LoVo (cell line): ENCODE measurements around the gene LIAS.
"Not testable (repeated sequence)": the region's sequence is repeated elsewhere in the genome, so short reads cannot be mapped to it uniquely, and the experiment has no call there.

Source experiments
- DNase-seq: peaks from one replicate; pipeline ENCODE4 v3.0.0-alpha.2; 2016; ENCODE audit warnings: low spot score

Gene LIAS

DNA sequence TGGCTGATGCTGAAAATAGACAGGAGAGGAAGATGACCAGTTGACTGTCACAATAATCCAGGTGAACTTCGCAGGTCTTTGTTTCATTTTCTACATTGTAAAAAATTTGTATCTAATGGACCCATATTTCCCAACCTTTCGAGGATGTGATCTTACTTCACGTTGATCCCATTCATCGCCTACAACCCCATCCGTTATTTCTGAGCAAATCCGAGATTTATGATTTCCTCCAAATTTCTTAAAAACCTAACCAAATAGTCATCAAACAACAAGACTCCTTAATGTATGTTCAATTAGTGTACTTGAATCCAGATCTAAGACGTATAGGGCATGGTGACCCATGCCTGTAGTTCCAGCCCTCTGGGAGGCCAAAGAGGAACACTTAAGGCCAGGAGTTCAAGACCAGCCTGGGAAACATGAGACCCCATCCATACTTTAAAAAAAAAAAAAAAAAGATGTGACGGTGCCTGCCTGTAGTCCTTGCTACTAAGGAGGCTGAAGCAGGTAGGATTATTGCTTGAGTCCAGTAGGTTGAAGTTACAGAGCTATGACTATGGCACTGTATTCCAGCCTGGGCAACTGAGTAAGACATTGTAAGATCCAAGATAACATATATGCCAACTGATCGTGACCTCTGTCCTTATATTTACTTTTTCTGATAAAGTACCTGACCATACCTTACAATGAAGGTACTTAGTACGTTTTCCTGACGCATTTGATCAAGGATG is 5.8 kb upstream of the LIAS start:
- DNase-seq, result no peak

DNA sequence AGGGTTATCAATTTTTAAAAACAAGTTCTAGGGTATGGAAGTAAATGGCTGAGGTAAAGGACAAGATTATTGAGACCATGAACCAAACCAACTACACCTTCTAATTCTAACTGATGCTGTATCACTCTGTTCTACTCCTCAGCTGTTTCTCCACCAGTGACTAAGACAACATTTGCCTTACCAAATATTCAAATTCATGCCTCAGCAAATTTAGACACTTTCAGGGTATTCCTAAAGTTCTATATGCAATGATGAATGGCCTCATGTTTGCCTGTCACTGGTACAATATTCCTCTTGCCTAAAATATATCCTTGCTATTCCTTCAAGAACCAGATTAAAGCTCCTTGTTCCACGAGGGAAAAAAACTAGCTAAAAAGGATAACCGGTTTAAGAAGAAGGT is 5.1 kb upstream of the LIAS start:
- DNase-seq, result no peak

DNA sequence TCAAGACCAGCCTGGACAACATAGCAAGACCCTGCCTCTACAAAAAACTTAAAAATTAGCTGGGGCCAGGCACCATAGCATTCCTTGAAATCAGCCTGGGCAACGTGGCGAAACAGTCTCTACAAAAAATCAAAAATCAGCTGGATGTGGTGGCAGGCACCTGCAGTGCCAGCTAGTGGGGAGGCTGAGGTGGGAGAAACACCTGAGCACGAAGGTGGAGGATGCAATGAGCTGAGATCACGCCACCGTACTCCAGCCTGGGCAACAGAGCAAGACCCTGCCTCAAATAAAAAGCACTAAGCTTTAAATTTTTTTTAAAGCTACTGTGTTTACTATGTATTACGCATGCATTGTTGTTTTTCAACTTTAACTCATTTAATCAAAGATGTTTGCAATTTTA is 3.4 kb upstream of the LIAS start:
- DNase-seq, result no peak

DNA sequence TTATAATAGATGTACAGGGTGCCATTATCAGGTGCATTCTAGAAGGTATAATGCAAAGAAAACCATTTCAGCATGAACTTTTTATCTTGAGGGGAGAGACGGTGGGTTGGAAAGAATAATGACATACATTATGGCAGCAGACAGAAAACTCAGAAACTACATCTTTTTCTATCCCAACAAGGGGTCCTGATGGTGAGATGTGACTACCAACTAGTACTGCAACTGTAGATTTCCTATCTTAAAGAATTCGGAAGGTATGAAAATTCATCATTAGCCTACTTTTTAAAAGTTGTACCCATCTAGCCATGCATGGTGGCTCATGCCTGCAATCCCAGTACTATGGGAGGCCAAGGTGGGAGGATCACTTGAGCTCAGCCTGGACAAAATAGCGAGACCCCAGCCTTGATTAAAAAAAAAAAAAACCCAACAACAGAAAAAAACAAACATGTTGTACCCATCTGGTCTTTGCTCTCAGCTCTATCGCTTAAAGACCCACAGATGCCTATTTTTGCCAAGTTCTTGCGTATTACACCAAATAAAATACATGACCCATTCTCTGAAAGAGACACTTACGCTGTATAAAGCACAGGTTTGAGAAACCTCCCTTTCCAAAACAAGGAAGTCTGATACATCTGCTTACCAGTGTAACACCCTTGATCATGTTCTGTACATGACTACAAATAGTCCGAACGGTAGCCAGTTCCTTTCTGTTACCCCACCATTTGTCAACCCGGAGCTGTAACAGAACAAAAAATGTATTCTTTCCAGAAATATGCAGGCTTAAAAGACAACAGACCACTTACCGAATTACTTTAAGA is 1.7 kb upstream of the LIAS start:
- DNase-seq, result no peak

DNA sequence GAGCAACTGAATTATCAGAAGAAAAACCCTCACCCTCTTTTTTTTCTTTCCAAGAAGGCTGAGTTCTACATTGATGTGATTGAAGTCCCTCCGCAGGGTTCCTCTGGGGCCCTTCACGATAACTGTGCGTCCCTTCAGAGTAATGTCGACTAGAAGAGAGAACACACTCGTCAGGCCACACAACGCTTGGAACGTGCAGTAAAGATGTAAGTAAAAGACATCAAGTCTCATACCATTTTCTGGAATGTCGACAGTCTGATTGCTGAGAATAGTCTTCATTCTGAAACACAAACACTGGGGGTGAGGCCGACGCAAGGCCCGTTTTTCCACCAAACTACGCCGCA is 723 bp upstream of the LIAS start:
- not testable (repeated sequence) for DNase-seq

DNA sequence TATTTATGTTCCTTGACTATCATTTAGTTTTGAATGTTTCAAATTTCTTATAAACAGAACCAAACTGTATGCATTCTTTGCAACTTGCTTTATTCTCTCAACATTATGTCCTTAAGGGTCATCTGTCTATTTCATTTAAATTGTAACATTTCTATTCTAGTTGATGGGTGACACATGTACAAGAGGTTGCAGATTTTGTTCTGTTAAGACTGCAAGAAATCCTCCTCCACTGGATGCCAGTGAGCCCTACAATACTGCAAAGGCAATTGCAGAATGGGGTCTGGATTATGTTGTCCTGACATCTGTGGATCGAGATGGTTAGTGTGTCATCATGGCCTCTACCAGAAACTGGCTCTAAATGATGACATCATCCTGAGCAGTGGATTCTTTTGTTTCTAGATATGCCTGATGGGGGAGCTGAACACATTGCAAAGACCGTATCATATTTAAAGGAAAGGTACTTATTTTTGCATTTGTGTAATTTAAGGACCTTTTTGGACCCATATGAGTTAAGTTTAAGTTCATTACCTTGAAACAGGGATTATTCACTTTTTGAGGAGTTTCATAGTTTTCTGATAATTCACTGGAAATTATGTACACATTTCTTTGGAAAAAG is 6.1 kb downstream of the LIAS start:
- no peak for DNase-seq

DNA sequence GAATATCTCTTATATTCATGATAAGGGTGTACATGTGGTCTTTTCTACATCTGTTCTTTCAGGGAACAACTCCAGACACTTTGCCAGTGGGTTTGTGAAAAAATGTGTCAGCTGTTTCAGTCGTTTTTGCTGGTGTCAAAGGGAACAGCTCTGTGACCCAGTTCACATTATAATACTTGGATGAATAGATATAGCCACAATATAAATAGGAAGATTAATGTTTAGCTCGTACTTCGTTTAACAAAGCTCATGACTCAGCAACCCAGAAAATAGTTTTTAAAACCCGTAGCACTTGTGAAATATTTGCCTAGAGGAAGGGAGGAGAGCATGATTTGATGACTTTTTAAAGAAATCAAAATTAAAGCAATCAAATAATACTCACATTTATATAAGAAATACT is 7.9 kb downstream of the LIAS start:
- no peak for DNase-seq

DNA sequence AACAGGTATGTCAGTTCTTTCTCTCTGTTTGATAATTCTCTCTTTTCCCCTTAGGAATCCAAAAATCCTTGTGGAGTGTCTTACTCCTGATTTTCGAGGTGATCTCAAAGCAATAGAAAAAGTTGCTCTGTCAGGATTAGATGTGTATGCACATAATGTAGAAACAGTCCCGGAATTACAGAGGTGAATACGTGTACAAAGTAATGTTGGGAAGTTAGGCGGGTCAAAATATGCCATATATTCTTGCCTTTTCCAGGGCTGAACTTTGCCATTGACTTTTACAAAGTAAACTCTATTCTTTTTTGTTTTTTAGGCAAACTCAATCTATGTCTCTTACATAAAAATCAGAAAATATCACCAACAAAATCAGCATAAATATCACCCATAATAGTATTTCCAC is 8.6 kb downstream of the LIAS start:
- no peak for DNase-seq

DNA sequence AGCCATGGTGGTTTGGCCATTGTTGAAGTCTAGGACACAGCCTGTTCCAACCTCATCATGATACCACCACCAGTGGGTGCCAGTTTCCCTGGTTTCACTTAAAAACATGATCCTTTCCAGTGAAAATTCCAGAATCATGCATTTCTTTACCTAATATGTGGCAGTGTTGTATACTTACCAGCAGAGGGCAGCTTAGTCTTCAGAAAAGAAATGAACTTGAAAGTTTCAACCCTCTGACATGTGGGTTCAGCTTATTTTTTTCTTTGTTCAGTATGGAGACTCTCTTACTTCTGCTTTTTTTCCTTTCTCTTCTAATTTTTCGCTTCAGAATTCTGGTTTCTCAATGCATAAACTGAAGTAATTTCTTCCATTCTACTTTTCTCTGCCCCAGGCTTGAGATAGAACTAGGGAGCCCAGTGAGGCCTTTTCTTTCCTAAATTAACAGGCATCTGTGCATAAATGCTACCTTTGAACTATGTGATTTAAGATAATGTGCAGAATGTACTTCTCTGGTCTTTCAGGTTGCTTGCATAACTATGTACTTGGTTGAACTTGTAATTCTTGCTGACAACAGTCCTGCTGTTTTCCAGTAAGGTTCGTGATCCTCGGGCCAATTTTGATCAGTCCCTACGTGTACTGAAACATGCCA is 10.7 kb downstream of the LIAS start:
- DNase-seq, result peak; percentile 81

DNA sequence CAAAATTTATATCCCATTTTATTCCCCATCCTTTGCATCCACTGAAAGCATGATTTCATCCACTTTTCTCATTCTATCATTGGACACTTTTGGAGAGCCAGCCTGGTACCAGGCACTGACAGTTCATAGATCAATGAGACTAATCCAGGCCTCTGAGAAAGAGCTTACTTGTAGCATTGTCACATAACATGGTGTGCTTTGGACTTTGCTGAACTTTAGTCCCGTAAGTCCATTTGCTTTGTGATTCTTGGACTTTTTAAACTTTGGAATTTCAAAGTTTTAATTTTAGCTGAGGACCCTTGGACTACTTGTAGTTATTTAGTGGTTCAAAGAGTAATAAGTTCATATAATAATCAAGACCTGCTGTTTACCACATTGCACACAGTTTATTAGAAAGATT is 11.5 kb downstream of the LIAS start:
- DNase-seq, result no peak

DNA sequence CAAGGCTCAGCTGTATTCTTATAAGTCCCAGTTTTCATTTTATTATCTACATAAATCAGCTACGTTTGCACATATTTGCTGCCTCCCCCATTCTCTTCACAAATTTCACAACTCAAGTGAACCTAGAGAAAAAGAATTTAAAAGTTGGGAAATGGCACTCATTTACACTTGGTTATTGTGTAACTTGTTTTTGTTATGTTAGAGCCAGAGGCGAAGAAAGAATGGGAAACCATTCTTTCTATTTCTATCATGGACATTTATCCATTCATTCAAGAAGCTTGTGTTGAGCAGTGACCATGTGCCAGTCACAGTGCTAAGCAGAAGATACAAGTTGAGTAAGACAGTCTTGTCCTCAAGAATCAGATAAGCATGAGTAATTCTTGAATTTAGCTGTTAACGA is 13.5 kb downstream of the LIAS start:
- no peak for DNase-seq

DNA sequence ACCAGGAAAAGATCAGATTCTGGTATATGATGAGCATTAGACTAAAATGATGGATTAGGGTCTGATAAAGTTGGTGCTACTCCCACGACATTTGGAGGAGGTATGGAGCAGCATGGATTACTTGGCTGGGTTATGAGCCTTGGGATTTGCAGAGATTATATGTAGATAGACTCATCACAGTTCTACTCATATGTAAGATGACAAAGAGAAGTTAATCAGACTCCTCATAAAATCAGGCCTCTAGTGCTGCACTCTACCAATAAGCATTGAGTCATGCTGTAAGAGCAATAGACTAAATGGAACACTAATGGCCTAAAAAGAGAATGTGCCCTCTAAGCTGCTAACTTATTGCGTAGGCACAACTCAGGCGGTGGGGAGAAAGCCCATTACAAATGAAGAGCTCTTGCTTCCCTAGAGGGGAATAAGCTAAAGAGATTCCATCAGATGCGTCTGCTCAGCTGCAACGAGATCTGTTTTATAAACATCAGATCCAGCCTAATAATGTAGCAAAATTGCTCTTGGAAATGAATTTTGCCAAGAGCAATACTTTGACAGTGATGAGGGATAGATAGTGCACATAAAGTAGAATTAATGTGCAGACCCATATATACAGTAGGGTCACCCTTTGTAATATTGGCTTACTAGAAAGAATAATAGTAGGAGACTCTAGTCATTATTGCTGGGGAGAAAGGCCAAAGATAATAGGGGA is 17.5 kb downstream of the LIAS start:
- DNase-seq, result no peak

DNA sequence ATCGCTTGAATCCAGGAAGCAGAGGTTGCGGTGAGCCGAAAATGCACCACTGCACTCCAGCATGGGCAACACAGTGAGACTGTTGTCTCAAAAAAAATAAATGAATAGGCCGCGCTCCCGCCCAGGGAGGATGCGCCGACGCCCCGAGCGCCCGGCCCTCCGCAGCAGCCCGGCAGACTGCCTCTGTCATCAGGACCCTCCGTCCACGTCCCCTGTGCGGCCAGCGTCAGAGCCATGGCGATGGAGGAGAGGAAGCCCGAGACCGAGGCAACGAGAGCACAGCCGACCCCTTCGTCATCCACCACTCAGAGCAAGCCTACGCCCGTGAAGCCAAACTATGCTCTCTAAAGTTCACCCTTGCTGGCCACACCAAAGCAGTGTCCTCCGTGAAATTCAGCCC is 21.4 kb downstream of the LIAS start:
- no peak for DNase-seq

DNA sequence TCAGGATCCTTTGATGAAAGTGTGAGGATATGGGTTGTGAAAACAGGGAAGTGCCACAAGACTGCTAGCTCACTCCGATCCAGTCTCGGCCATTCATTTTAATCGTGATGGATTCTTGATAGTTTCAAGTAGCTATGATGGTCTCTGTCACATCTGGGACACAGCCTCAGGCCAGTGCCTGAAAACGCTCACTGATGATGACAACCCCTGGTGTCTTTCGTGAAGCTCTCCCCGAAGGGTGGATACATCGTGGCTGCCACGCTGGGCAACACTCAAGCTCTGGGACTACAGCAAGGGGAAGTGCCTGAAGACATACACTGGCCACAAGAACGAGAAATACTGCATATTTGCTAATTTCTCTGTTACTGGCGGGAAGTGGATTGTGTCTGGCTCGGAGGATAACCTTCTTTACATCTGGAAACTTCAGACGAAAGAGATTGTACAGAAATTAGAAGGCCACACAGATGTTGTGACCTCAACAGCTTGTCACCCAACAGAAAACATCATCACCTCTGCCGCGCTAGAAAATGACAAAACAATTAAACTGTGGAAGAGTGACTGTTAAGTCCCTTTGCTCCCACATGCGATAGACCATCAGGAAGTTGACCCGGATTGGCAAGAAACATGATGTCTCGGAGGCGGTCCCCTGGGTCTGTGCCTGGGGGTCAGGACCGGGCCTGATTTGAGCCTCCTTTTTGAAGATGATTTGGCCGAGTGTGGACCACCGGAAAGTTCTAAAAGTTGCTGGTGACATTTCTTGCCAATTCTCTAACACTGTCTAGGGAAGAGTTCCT is 22.2 kb downstream of the LIAS start:
- DNase-seq, result no peak

DNA sequence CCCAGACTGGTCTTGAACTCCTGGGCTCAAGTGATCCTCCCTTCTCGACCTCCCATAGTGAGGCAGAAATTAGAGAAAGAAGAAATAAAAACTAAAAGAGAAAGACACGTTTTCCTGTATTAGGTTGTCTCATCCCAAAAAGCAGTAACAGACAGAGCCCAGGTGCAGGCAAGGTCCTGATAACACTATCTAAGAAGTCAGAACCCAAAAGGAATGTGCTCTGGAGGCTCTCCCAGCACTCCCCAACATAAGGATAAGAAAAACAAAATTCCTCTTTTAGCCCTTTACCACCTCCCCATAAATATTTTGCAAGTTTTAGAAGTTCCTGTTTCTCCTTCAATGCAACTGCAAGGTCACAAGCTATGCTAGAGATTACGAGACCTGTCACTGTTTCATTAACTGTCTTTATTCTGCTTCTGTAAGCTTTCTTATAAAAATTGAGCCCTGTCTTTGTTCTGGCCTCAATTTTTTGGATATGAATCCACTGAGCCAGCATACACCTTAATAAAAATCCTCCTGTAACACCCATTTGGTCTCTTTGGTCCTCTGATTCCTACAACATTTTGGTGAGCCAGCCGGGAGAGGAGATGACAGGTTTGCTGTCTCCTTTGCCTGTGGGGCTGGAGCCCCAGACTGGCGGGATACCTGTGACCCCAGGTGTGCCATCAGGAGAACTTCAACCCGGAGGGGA is 25.9 kb downstream of the LIAS start:
- no peak for DNase-seq

DNA sequence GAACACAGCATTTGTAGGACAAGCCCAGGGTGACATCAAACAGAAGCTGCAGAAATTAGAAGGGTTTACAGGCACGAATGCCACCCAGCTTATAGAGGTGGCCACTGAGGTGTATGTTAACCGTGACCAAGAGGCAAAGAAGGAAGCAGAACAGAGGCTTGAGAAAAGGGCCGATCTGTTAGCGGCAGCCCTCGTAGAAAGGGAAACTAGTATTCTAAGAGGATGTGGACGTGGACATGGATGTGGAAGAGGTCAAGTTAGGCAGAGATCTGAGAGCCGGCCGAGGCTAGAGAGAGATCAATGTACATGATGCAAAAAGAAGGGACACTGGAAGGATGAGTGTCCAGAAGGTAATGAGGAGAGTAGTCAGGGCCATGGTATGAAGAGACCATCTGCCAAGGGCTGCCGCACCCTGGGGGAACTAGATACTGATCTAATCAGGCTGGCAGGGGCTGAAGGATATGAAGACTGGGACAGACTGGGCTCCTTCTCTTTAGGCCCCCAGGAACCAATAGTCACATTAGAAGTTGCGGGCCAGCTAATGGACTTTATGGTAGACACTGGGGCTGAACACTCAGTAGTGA is 27.5 kb downstream of the LIAS start:
- no peak for DNase-seq

DNA sequence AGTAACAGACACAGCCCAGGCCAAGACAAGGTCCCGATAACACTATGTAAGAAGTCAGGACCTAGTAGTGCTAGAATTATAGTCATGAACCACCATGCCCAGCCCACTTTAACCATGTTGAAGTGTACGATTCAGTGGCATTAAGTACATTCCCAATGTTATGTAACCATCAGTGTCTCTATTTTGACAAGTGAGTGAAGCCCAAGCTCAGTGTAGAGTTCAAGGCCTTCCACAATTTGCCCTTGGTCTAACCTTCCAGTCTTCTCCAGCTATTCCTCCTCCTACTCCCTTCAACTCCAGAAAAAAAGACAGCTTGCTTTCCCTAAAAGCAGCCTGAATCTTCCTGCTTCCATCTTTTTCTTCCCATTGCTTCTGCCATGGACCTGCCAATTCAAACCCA is 31.5 kb downstream of the LIAS start:
- DNase-seq, result no peak

DNA sequence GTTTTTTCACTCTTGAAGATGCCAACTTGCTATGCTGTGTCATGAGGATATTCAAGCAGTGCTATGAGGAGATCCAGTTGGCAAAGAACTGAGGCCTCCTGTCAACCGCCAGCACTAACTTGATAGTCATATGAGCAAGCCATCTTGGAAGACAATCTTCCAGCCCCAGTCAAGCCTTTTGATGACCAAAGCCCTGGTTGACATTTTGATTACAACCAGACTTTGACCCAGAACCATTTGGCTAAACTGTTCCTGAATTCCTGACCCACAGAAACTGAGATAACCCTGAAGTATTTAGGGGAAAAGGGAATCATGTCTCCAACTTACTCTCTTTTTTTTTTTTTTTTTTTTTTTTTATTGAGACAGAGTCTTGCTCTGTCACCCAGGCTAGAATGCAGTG is 35.5 kb downstream of the LIAS start:
- DNase-seq, result no peak

DNA sequence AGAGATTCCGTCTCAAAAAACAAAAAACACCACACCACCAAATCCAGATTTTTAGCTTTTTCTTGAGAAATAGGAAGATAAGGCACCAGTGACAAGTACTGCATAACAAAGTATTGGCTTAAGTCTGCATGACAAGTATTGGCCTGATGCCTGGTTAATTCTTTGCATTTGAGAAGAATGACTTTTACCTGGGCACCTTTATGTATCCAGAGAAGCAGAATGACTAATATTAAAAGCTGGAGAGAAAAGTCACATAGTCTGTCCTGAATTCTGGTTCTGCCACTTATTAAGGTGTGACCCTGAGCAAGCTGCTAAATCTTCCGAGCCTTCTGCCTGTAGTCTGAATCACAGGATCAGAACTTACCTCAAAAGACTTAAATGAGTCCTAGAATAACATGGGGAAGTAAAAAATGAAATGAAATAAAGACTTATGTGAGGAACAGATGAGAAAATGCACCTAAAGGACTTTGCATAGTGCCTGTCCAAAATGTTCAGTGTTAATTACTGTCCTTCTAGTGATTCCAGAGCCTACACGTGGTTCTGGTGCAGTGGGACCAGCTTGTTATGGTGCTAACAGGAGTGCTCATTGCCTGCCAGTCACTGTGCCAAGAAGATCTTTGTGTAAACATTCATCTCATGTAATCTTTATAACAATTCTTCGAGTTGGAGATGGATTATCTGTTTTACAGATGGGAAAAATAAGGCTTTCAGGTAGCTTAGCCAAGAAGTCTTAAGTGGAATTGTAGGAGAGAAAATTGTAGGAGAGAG is 36.8 kb downstream of the LIAS start:
- DNase-seq, result no peak
